Measurements from ENCODE around the gene KCNN3.

DNA sequence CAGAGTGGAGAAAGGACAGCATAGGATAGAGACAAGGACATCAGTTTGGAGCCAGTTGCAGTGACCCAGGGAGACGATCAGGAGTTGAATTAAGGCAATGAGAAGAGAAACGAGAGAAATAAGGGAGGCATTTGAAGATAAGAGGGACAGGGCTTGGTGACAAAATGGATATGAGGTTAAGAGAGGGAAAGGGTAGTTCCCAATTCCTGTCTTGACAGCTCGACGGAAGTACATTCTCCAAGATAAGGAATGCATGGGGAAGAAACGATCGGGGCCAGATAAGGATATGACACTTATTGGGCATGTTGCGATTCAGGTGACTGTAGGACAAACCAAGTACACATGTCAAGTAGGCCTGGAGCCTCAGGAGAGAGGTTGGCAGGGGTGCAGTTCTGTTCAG lies 18.7 kb upstream of the KCNN3 start:
- no peak for TF ChIP-seq CTCF (IDR thresholded peaks at IDR 0.05)
- no peak for TF ChIP-seq ZFX (IDR thresholded peaks at IDR 0.05; ENCODE audit: borderline replicate concordance)
